HG03139 (cell line): ENCODE data around the gene LCE4A.
"Not testable (repeated sequence)": the region's sequence is repeated elsewhere in the genome, so short reads cannot be mapped to it uniquely, and the experiment has no call there.

Experiments used
- ATAC-seq: cut with Tn5 transposase; IDR thresholded peaks from one replicate; pipeline ENCODE4 v1.9.1; 2021; ENCODE audit not compliant: unreplicated experiment

Gene LCE4A

GRCh38 chr1:152707860-152708259, at the start of gene LCE4A:
Gene LCE4A, plus strand, starts transcription at chr1:152708160. Its CDS starts 916 bp downstream, at chr1:152709076.
- ATAC-seq, result no peak

GRCh38 chr1:152658649-152659048, 49.3 kb upstream of the LCE4A start:
- no peak for ATAC-seq

GRCh38 chr1:152663098-152663497, 44.9 kb upstream of the LCE4A start, which contains the start of gene LCE2D:
Gene LCE2D, plus strand, starts transcription at chr1:152663380. Its CDS starts 726 bp downstream, at chr1:152664106.
- no peak for ATAC-seq

GRCh38 chr1:152666171-152666570, 41.8 kb upstream of the LCE4A start:
- not testable (repeated sequence) for ATAC-seq

GRCh38 chr1:152667648-152668047, 40.3 kb upstream of the LCE4A start:
- ATAC-seq, result no peak

- ATAC-seq, result no peak
These were observed 34.9 kb upstream of the LCE4A start for GRCh38 chr1:152673016-152673415.

GRCh38 chr1:152674983-152675382, 33.0 kb upstream of the LCE4A start, which contains the start of gene LCE2C:
Gene LCE2C, plus strand, starts transcription at chr1:152675279. Its CDS starts 737 bp downstream, at chr1:152676016.
- not testable (repeated sequence) for ATAC-seq

- ATAC-seq, result no peak
These were observed 28.5 kb upstream of the LCE4A start for GRCh38 chr1:152679459-152679858.

- no peak for ATAC-seq
These were observed 26.3 kb upstream of the LCE4A start for GRCh38 chr1:152681616-152682015.

- ATAC-seq, result no peak
These were observed 24.1 kb upstream of the LCE4A start for GRCh38 chr1:152683846-152684245.

- not testable (repeated sequence) for ATAC-seq
These were observed 22.1 kb upstream of the LCE4A start, which contains the start of gene LCE2B for GRCh38 chr1:152685823-152686222. Gene LCE2B, plus strand, starts transcription at chr1:152686123. Its CDS starts 721 bp downstream, at chr1:152686844.

GRCh38 chr1:152697701-152698600, 10.0 kb upstream of the LCE4A start, which contains the start of gene LCE2A:
Gene LCE2A, plus strand, starts transcription at chr1:152698345. Its CDS starts 557 bp downstream, at chr1:152698902.
- ATAC-seq, result no peak

GRCh38 chr1:152699746-152700145, 8.2 kb upstream of the LCE4A start:
- no peak for ATAC-seq

- ATAC-seq, result no peak
These were observed 10.3 kb downstream of the LCE4A start for GRCh38 chr1:152718238-152718637.

- ATAC-seq, result no peak
These were observed 17.3 kb downstream of the LCE4A start for GRCh38 chr1:152725261-152725660.

- ATAC-seq, result no peak
These were observed 21.0 kb downstream of the LCE4A start for GRCh38 chr1:152728986-152729385.

- no peak for ATAC-seq
These were observed 27.7 kb downstream of the LCE4A start for GRCh38 chr1:152735648-152736047.

GRCh38 chr1:152737997-152738396, 30.0 kb downstream of the LCE4A start:
- no peak for ATAC-seq

- no peak for ATAC-seq
These were observed 31.9 kb downstream of the LCE4A start for GRCh38 chr1:152739841-152740240.

GRCh38 chr1:152741656-152742055, 33.7 kb downstream of the LCE4A start:
- ATAC-seq, result no peak

- no peak for ATAC-seq
These were observed 35.6 kb downstream of the LCE4A start for GRCh38 chr1:152743371-152744145.
